NCI-H2029 treated with DMSO at 0.1 percent for 48 hours (cell line): ENCODE data around the gene SLC35F4.
"Not testable (repeated sequence)": the region's sequence is repeated elsewhere in the genome, so short reads cannot be mapped to it uniquely, and the experiment has no call there.

Experiments
- DNase-seq: peaks from one replicate; lab custom pipeline; 2025; lab: John Stamatoyannopoulos, UW

The SLC35F4 gene

DNA sequence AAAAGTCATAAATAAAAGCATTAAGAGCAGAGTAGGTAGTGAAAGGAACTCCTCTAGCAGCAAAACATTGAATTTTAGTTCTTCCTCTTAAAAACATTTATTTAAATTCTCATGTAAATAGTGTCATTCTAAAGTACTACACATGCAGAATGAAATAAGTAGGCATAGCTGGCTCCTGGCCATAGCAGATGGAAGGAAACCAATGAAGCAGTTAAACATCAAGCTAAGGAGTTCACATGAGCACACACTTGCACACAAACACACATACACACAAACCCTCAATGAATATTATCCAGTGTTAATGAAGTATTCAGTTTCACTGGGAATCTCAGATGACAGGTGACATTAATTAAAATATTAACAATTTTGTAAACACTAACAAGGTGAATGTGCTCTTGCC, 69.3 kb downstream of the SLC35F4 start:
- no peak for DNase-seq

DNA sequence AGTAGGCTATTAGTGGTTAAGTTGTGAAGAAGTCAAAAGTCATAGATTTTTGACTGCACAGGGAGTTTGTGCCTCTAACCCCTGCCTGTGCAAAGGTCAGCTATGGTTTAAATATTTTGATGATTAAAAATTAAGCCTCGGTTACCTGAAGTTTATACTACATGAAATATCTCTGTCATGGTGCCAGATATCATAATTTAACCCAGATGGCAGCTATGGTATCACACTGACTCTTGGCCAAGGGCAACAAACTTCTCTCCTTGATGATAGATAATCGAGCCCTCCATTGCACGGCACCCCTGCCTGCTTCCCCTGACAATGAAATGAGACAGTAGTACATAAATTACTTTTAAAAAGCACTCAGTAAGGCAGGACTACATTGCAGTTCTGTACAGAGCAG, 80.8 kb downstream of the SLC35F4 start:
- DNase-seq: no peak

DNA sequence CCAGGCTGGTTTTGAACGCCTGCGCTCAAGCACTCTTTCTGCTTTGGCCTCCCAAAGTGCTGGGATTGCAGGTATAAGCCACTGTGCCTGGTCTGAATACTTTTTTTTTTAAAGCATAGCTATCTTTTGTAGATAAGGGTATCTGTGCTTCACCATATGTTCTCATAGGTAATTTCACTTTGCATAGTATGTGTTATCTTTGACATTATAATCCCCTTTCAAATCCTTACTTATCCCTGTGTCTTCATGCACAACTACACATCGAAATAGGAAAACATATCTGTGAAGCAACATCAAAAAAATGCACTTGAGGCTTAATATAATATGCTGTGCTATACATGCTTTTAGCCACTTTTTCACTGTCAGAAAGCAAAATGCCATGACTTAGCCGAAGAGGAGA, 94.1 kb downstream of the SLC35F4 start:
- DNase-seq: no peak

DNA sequence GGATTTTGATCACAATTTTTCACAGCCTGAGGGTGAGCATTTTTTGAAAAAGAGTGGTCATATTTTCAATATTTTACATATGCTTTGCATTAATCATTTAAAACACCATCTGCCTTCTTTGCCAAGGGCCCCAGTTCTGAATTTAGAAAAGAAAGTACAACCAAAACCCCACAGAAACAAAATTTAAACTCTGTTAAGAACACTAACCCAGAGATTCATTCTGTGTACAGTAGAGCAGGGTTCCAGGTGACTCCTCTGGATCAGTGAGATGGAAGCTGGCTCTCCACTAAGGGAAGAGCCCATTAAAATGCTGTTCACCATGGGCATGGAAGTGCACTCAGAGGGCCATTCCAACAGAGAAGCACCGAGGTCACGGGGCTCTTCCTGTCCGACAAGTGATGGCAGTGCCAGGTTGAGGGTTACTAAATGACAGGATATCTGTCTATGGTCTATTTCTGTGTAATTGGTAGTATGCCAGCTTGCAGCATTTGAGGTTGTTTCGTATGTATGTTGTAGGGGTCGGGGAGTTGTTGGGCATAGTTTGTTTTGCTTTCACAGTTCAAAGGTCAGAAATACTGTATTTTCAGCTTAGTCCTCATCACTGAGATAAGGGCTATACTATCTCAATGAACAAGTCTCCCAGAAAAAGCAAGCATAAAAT, 95.9 kb downstream of the SLC35F4 start:
- DNase-seq: no peak

DNA sequence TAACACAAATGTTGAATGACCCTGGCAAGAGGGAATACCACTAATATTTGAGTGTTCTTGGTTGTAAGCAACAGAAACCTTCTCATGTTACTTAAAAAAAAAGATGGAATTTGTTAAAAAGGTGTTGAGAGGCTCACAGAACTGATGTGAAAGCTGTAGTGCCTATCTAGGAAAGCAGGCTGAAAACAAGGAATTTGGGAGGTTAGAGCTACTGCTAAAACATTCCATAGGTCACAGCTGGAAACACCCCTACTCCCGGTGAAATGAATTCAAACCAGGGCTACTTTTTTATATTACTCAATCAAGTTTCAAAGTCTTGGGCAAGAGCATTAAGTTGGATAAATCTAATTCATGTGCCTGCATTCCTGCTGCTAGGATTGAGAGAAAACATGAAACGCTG, 104.1 kb downstream of the SLC35F4 start:
- DNase-seq: no peak

DNA sequence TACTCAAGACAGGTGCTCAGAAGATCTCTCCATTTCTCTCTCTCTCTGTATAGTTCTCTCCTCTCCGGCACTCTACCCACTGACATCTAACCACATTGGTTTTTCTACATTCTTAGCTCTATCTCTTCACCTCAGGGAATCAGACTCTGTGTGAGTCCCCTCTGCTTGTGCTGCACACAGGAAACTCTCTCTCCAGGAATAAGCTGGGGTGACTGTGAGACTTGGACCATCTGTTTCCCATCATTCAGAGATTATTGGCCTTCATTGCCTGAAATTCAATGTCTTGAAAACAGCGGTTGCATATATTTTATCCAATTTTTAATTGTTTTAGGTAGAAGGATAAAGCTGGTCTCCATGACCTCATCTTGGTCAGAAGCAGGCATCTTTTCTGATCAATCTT, 105.0 kb downstream of the SLC35F4 start:
- DNase-seq: no peak

DNA sequence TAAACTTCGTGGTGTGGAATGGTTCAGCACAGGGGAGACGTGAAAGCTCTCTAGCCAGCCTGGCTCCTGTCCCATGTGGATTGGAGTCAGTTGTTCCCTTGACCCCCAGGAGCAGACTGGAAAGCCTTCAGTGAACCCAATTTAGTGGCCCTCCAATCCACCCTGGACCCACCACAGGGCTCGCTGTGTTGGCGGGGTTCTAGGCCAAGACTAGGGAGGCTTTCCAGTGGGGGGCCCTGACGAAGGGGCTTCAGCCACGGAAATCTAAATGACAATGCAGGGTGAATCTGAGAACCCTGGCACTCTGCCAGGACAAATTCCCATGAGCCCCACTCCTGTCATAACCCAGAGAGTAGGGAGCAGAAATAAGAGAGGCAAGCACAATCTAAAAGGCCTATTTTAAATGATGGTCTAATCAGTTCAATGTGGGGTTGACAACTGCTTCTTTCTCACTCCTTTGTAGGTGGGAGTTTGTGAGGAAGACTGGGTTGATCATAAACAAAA, 110.8 kb downstream of the SLC35F4 start:
- no peak for DNase-seq

DNA sequence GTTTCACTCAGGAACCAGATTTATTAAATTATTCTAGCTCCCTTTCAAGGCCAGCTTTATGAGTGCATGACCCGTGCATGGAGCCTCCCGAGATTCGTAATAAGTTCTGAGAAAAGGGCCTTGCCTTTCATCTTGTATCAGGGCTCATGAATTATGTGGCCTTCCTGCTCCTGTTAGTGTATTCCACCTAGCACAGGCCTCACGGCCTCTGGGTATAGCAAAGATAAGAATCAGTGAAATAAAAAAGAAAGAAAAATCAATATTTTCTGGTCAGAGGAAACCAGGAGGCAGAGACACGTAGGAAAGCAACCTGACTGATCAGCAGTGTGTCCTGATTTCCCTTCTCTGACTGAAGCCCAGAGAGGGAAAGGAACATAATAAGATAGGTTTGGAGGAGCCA, 111.4 kb downstream of the SLC35F4 start:
- DNase-seq: no peak

DNA sequence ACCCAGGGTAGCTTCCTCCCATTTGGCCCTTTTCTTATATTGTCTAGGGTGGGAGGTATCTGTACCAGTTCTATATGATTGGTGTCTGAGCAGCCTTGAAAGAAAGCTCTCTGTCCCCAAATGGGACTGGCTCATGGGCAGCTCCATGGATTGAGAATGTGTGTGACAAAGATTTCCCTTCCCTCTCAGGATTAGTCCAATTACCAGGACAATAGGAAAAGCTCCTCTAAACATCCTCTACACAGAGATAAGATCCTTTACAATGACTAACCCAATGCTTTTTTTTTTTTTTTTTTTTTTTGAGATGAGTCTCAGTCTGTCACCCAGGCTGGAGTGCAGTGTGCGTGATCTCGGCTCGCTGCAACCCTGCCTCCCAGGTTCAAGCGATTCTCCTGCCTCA, 112.1 kb downstream of the SLC35F4 start:
- no peak for DNase-seq

DNA sequence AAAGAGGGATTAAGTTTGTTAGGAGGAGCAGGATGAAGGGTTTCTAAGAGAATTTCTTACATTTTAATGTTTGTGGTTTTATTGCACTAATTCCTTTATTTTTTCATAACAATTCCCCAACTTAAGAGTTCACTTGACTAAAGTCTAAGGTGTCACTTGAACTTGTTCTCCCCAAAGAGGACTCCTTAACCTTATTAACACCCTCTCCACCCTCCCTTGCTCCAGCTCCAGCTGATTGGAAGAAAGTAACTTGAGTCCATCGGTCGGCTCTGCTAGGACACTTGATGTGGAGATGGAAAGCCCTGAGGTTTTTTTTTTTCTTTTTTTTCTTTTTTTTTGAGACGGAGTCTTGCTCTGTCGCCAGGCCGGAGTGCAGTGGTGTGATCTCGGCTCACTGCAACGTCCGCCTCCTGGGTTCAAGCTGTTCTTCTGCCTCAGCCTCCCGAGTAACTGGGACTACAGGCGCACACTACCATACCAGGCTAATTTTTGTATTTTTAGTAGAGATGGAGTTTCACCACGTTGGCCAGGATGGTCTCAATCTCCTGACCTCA, 113.7 kb downstream of the SLC35F4 start:
- DNase-seq: not testable (repeated sequence)

DNA sequence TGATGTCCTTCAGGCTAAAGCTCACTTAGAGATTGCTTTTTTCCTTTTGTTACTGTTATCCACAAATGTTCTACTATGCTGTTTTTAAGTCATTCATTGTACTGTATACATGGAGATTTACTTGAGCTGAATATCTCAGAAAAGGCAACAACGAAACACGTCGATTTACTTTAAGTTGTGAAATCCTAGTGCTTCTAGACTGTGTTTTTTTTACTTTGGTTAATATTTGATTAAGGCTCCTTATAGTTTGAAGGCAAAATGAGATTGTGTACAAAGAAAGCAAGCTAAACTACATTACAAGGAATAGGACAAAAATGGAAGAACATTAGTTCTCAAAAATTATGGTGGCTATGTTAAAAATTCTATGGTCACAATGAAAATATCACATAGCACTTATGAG, 114.5 kb downstream of the SLC35F4 start:
- DNase-seq: no peak

DNA sequence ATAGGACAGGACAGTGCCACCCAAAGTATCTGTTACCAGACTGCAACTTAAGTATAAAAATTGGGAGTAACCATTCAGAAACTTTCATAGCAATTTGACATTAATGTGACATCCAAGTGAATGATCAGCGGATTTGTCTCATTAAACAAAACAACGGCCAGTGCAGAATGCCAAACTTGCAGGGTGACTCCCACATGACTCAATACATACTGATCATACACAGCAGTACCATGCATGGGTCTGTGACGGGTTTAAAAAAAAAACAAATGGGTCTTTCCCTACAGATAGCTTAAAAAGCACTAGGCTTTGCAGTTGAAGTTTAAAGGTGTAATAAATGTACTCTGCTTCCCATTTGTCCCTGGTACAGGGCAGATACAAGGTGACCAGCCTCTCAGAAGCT, 116.6 kb downstream of the SLC35F4 start:
- DNase-seq: no peak

DNA sequence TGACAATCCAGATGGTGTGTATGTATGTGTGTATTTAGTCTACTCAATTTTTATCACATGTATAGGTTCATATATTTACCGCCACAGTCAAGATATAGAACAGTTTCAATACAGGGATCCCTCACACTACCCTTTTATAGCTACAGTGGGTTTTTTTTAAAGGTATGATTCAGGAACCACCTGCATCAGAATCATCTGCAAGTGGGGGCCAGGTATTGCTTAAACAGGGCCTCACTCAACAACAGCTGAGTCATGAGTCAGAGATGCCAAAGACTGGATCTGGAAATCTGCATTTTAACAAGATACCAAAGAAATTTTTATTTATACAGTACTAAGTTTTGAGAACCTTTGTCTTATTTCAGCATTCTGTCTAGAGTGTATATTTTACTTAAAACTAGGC, 117.6 kb downstream of the SLC35F4 start:
- no peak for DNase-seq

DNA sequence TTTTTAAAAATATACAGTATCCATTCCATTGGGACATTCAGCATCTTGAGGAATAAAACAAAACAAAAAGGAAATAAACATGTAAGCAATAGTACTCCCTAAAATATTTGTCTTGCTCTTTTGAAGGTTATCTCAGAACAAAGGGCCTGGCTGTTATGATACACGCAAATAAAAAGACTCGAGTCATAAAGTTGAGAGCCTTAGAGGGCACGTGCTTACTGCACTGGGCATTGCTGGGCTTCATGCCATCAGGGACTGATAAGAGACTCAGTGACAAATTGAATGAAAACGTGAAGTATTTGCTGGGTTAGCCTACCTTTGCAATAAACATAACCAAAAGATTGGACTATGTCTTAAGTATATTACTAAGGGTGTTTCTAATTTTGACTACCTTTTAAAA, 118.9 kb downstream of the SLC35F4 start:
- no peak for DNase-seq

DNA sequence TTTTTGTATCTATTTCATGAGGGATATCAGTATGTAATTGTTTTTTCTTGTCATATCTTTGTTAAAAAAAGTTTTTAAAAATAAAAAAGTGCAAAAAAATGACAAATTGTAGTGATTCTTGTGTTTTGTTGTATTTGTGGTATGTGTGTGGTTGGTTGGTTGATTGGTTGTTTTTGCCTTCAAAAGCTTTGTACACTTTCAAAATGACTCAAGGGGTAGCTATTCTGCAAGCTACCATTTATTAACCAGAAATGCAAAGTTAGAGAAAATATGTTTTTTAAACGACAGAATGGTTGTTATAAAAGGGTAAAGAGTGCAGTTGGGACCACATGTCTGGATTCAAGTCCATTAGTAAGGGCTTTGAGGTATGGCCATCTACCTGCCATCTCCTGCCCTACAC, 119.3 kb downstream of the SLC35F4 start:
- DNase-seq: no peak

DNA sequence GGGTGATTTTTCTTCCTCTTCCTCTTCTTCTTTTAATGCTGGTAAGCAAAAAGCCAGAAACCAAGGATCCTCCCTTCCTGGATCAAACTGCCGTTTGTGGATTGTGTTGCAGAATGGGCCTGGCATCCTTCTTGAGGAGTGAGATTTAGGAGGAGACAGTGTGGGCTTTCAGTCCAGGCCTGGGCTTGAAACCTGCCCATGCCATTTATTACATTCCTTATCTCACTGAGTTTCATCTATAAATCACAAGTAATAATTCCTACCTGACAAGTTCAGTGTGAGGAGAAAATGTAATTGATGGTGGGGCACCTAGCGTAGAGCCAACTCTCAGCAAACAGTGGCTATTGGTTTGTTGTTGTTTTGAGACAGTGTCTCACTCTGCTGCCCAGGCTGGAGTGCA, 126.4 kb downstream of the SLC35F4 start:
- DNase-seq: no peak

DNA sequence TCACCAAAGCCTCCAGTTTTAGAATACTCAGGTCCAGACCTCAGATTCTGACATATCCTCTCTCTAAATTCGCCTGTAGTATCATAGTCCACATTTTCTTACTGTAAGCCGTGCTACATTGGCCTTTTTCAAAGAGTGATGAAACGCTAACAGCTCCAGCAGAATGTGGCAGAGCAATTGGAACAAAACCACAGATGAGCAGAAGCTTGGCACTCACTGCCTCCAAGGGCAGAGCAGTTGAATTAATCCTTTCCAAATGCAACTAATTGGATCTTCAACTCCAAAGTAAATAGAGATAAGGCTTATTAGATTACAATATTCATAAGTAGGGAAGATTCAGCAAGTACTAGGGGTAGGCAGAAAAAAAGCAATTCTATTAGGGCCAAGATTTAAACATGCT, 128.3 kb downstream of the SLC35F4 start:
- no peak for DNase-seq

DNA sequence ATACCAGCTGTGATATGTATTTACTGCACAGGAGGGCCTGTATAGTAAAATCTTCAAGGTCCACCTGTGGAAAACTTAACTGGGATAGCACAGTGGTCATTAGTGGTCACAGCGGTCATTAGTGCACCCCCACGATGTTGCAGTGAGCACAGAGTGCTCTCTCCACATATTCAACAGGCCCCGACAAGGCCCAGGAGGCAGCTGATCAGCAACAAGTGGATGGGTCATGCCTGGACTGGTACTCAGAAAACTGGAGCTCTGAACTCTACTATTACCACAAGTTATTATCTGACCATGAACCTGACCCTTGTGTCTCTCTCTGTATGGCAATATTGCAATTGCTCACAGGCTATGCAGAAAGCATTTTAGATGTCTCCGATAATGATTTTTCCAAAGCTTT, 129.5 kb downstream of the SLC35F4 start:
- DNase-seq: no peak

DNA sequence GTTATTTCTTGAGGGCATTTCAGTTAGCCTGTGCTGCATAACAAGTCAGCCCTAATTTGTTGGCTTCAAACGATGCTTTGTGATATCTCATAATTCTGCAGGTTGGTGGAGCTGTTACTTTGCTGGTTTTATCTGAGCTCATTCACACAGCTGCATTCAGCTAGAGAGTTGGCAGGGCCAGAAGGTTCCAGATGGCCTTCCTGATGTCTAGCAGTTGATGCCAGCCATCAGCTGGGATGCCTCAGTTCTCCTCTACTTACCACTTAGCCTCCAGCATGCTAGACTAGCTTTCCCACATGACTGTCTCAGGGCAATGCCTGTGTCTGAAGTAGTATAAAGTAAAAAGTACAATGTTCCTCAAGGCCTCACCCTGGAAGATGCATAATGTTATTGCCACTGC, 130.6 kb downstream of the SLC35F4 start:
- DNase-seq: no peak

DNA sequence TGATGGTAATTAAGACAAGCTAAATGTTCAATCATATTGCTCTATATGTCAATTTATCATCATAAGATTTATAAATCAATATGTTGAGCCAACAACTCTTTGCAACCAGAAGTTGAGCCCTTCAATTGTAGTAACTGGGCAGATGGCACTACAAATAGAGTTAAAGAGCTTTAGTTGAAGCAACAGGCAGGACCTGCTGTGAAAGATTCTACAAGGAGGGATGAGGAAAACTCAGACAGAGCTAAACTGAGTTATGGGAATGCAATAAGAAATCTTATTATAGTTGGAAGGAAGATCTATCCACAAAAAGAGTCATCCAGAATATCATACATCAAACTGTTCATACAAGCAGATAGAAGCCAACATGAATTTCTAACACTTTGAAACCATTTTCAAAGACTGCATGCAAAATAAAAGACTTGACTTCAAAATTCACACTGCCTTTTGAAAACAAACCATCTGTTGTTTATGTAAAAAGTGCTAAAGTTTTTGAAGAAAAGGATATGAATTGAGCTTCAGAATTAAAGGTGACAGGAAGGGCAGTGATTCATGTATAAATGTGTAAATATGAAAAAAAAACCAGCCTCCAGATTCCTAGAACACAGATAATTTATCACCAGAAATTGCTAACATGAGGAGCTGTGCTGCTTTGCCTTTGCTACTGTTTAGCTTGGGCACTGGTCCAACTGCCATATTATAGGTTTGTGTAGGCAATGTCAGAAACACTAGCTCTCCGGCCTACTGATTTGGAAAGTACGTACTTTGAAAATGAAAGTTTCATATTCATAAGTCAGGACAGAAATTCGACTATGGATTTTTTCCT, 133.2 kb downstream of the SLC35F4 start:
- no peak for DNase-seq

DNA sequence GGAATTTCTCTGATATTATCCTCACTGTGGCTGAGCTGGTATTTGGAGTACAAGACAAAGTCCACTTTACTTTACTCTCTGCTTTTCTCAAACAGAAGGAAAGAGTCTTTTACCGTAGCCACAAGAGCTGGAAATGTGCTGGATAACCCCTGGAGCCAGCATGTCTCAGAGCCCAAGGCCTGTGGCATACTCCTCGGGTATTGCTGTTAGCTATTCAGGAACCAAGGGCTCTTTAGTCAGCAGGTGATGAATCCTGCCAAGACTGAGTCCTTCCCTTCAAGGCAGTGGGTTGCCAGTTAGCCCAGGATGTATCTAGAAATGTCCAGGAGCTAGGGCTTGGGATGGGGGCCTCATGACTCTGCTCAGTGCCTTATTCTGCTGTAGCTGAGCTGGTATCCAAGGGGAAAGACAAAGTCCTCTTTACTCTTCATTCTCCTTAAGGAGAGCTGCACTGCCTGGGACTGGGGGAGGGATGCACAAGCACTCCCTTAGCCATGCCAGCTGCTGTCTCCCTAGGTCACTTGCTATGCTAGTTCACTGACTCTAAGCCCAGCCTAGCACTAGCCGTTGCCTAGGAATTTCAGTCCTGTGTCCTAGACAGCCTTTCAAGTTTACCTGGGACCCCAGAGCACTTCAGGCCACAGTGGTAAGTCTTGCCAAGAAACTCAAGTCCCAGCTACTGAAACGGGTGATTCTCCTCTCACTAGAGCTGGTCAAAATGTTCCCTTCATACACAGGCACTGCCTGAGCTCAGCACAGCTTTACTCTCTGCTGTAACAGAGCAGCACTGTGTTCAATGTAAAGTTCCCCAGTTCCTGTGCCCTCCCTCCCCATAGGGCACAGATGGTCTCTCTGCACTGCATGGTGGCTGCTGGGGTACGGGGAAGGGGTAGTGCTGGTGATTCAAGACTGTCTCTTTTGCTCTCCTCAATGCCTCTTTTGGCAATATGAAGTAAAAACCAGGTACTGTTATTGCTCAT, 136.4 kb downstream of the SLC35F4 start:
- no peak for DNase-seq
